H9 (cell line): ENCODE results near the gene TRUB1. TPM values are rescaled to one million over a fixed set of nuclear protein-coding genes. Genes with fewer than 3 reads are reported as not detected.
A peak's percentile ranks its signal among the peaks of the same experiment; 100 is the strongest.

Experiments used
- DNase-seq: peaks from one replicate; pipeline ENCODE4 v3.0.0-alpha.2; 2017
- H2AFZ ChIP-seq: one replicate; pipeline ENCODE4 v1.6.1; 2013; ENCODE audit warnings: mild to moderate bottlenecking, low read length, control low read depth, moderate library complexity
- H2AK5ac ChIP-seq: 2 replicates; pipeline ENCODE4 v1.6.1; 2013; ENCODE audit warnings: low read length, control low read depth, mixed read lengths; ENCODE audit not compliant: insufficient read length
- H2BK120ac ChIP-seq: one replicate; pipeline ENCODE4 v1.6.1; 2013; ENCODE audit warnings: low read depth, mild to moderate bottlenecking, low read length, control low read depth, inconsistent platforms; ENCODE audit not compliant: poor library complexity, severe bottlenecking
- H2BK12ac ChIP-seq: 2 replicates; pipeline ENCODE4 v1.6.1; 2013; ENCODE audit warnings: low read length, control low read depth, mixed read lengths, low read depth; ENCODE audit not compliant: insufficient read length
- H2BK15ac ChIP-seq: 2 replicates; pipeline ENCODE4 v1.6.1; 2013; ENCODE audit warnings: low read depth, low read length, control low read depth
- H2BK20ac ChIP-seq: one replicate; pipeline ENCODE4 v1.6.1; 2013; ENCODE audit warnings: low read depth, mild to moderate bottlenecking, low read length, control low read depth, inconsistent platforms; ENCODE audit not compliant: poor library complexity, severe bottlenecking
- H2BK5ac ChIP-seq: 2 replicates; pipeline ENCODE4 v1.6.1; 2013; ENCODE audit warnings: low read length, control low read depth, mixed read lengths; ENCODE audit not compliant: insufficient read length
- H3K14ac ChIP-seq: 2 replicates; pipeline ENCODE4 v1.6.1; 2013; ENCODE audit warnings: low read length, control low read depth; ENCODE audit not compliant: insufficient read depth
- H3K18ac ChIP-seq: 2 replicates; pipeline ENCODE4 v1.6.1; 2013; ENCODE audit warnings: low read depth, mild to moderate bottlenecking, mixed read lengths, low read length, control low read depth; ENCODE audit not compliant: insufficient read length
- H3K23ac ChIP-seq: 2 replicates; pipeline ENCODE4 v1.6.1; 2013; ENCODE audit warnings: low read length, control low read depth, mixed read lengths, low read depth; ENCODE audit not compliant: insufficient read length
- H3K23me2 ChIP-seq: 2 replicates; pipeline ENCODE4 v1.6.1; 2013; ENCODE audit warnings: low read depth, mild to moderate bottlenecking, mixed read lengths, low read length, control low read depth; ENCODE audit not compliant: insufficient read length, poor library complexity, severe bottlenecking
- H3K27ac ChIP-seq: 2 replicates; pipeline ENCODE4 v1.5.1; 2013; ENCODE audit warnings: low read length, control low read depth, mixed read lengths, low read depth; ENCODE audit not compliant: insufficient read length
- H3K27me3 ChIP-seq: 2 replicates; pipeline ENCODE4 v1.6.1; 2013; ENCODE audit warnings: low read length, control low read depth, inconsistent platforms; ENCODE audit not compliant: insufficient read depth
- H3K4ac ChIP-seq: 2 replicates; pipeline ENCODE4 v1.6.1; 2013; ENCODE audit warnings: low read depth, mild to moderate bottlenecking, control low read depth, inconsistent platforms, low read length, moderate library complexity
- H3K4me1 ChIP-seq: 2 replicates; pipeline ENCODE4 v1.6.1; 2013; ENCODE audit warnings: low read length, control low read depth, inconsistent platforms; ENCODE audit not compliant: insufficient read depth
- H3K4me2 ChIP-seq: 2 replicates; pipeline ENCODE4 v1.6.1; 2013; ENCODE audit warnings: low read length, control low read depth, mixed read lengths; ENCODE audit not compliant: insufficient read length, insufficient read depth
- H3K56ac ChIP-seq: 2 replicates; pipeline ENCODE4 v1.6.1; 2013; ENCODE audit warnings: low read depth, mild to moderate bottlenecking, mixed read lengths, low read length, control low read depth; ENCODE audit not compliant: insufficient read length
- H3K79me1 ChIP-seq: 2 replicates; pipeline ENCODE4 v1.6.1; 2013; ENCODE audit warnings: low read depth, mild to moderate bottlenecking, moderate library complexity, low read length, control low read depth, inconsistent platforms; ENCODE audit not compliant: insufficient read depth, poor library complexity, severe bottlenecking
- H3K79me2 ChIP-seq: 2 replicates; pipeline ENCODE4 v1.6.1; 2013; ENCODE audit warnings: low read length, control low read depth, inconsistent platforms; ENCODE audit not compliant: insufficient read depth
- H3K9ac ChIP-seq: 2 replicates; pipeline ENCODE4 v1.6.1; 2013; ENCODE audit warnings: low read length, control low read depth, mixed read lengths; ENCODE audit not compliant: insufficient read length; ENCODE audit errors: extremely low read depth
- H3K9me3 ChIP-seq: one replicate; pipeline ENCODE4 v1.6.1; 2013; ENCODE audit warnings: low read depth, low read length, inconsistent platforms; ENCODE audit not compliant: control insufficient read depth
- H3T11ph ChIP-seq: one replicate; pipeline ENCODE4 v1.6.1; 2013; ENCODE audit warnings: mild to moderate bottlenecking, low read length, control low read depth, inconsistent platforms
- H4K20me1 ChIP-seq: one replicate; pipeline ENCODE4 v1.6.1; 2013; ENCODE audit not compliant: control insufficient read depth, insufficient read length, insufficient read depth
- H4K5ac ChIP-seq: 2 replicates; pipeline ENCODE4 v1.6.1; 2013; ENCODE audit warnings: low read depth, mild to moderate bottlenecking, mixed read lengths, low read length, control low read depth; ENCODE audit not compliant: insufficient read length
- H4K8ac ChIP-seq: replicated peaks from 2 replicates; pipeline ENCODE4 v1.6.1; 2013; ENCODE audit warnings: low read length, control low read depth, mixed read lengths, low read depth; ENCODE audit not compliant: insufficient read length
- H4K91ac ChIP-seq: 2 replicates; pipeline ENCODE4 v1.6.1; 2013; ENCODE audit warnings: low read depth, mild to moderate bottlenecking, moderate library complexity, mixed read lengths, low read length, control low read depth; ENCODE audit not compliant: insufficient read length
- H3K27ac Mint-ChIP-seq, 3 experiments: 2 replicates in 2 of 3; 3 replicates in 1 of 3; pipeline ENCODE4 v1.8.0; 2020 to 2021; ENCODE audit warnings: mixed read lengths in 3 of 3, mild to moderate bottlenecking in 1 of 3, moderate library complexity in 1 of 3
- H3K27me3 Mint-ChIP-seq: 2 replicates; pipeline ENCODE4 v1.8.0; 2021; ENCODE audit warnings: low read depth, mild to moderate bottlenecking, moderate library complexity, mixed read lengths
- H3K36me3 Mint-ChIP-seq, 3 experiments: 2 replicates in 2 of 3; 3 replicates in 1 of 3; pipeline ENCODE4 v1.8.0; 2020 to 2021; ENCODE audit warnings: low read depth in 3 of 3, mixed read lengths in 3 of 3; ENCODE audit not compliant: insufficient read depth in 1 of 3
- H3K4me1 Mint-ChIP-seq, 2 experiments: 2 replicates each; pipeline ENCODE4 v1.8.0; 2020; ENCODE audit warnings: mixed read lengths in 2 of 2
- H3K4me3 Mint-ChIP-seq, 2 experiments: 2 replicates in 1 of 2; 3 replicates in 1 of 2; pipeline ENCODE4 v1.8.0; 2020 to 2021; ENCODE audit warnings: mild to moderate bottlenecking in 2 of 2, mixed read lengths in 2 of 2, moderate library complexity in 1 of 2
- H3K9me3 Mint-ChIP-seq, 2 experiments: 2 replicates in 1 of 2; 3 replicates in 1 of 2; pipeline ENCODE4 v1.8.0; 2020; ENCODE audit warnings: mild to moderate bottlenecking in 2 of 2, mixed read lengths in 2 of 2, moderate library complexity in 1 of 2
- WGBS: extraction: QIAGEN DNeasy Blood & Tissue Kit; methylation state at CpG from one replicate; pipeline ENCODE4 v1.1.7; 2013; ENCODE audit warnings: missing lambda C conversion rate, low lambda C conversion rate, mixed read lengths; ENCODE audit not compliant: insufficient read length; ENCODE audit errors: extremely low coverage; 5-methylcytosine and 5-hydroxymethylcytosine counted together
- total RNA-seq: library from RNA; stranded (reverse); gene quantifications from 2 replicates; pipeline ENCODE4 v1.2.1, GENCODE V29; 2021
- TF ChIP-seq, protein P1 (sequence below): fragments of 200-600 bp; sonication (generic); conservative IDR thresholded peaks from 3 replicates; pipeline ENCODE4 v1.8.0; 2021; ENCODE audit warnings: antibody characterized with exemption, mild to moderate bottlenecking

The TRUB1 gene
- total RNA-seq, 1 experiment from 2014 or later = 20.6 TPM

DNA sequence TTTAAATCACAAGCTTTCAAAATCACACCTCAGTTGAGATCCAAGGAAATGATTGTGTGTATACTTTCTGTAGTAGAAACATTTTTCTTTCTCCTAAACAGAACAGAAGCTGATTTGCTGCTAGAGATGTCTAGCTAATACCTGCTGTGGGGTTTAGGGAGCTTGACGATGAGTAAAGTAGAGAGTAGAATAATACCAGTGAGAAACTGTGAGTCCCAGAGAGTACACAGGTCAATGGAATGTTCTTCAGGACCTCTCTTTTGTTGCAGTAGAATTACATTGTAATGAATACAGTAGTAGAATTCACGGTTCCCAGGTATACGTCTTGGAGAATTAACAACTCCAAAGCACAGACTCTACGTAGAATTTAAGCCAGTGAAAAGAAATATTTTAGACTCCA lies 18.0 kb downstream of the TRUB1 start:
- Histone ChIP-seq H2BK120ac (no peak overlapping the region), H3K79me2 (no peaks in the 10 kb centered on the region), H3K27me3 (no peaks in the 10 kb centered on the region), H3K9ac (no peak overlapping the region), H4K20me1 (no peaks in the 10 kb centered on the region), H2AK5ac (no peak overlapping the region), H3K79me1 (no peaks in the 10 kb centered on the region), H3K23ac (no peak overlapping the region), H2AFZ (no peak overlapping the region), H2BK12ac (no peak overlapping the region), H3K23me2 (no peaks in the 10 kb centered on the region), H3K4ac (no peak overlapping the region), H4K91ac (no peak overlapping the region), H2BK15ac (no peak overlapping the region), H3T11ph (no peak overlapping the region), H3K56ac (no peak overlapping the region), H4K8ac (no peak overlapping the region), H2BK5ac (no peak overlapping the region), H3K14ac (no peak overlapping the region), H3K4me1 (no peaks in the 10 kb centered on the region), H3K27ac (no peak overlapping the region), H3K18ac (no peak overlapping the region), H3K9me3 (no peaks in the 10 kb centered on the region), H2BK20ac (no peak overlapping the region), H4K5ac (no peak overlapping the region), H3K4me2 (no peak overlapping the region)
- Mint-ChIP-seq H3K9me3 (no peaks in the 10 kb centered on the region), H3K4me1 (peaks cover 9% of the 10 kb centered on the region in 2 experiments), H3K27me3 (no peaks in the 10 kb centered on the region), H3K36me3 (peaks cover 4 to 20% (median 18%) of the 10 kb centered on the region in 3 experiments; a peak in 6 of 7 replicates), H3K27ac (peak overlapping the region in 1 of 3 experiments; percentile 35; a peak in 1 of 7 replicates), H3K4me3 (no peak overlapping the region)
- DNase-seq = no peak
- no CpG with 5 or more reads among the region's 4 CpGs for WGBS
- TF ChIP-seq, protein P1, sequence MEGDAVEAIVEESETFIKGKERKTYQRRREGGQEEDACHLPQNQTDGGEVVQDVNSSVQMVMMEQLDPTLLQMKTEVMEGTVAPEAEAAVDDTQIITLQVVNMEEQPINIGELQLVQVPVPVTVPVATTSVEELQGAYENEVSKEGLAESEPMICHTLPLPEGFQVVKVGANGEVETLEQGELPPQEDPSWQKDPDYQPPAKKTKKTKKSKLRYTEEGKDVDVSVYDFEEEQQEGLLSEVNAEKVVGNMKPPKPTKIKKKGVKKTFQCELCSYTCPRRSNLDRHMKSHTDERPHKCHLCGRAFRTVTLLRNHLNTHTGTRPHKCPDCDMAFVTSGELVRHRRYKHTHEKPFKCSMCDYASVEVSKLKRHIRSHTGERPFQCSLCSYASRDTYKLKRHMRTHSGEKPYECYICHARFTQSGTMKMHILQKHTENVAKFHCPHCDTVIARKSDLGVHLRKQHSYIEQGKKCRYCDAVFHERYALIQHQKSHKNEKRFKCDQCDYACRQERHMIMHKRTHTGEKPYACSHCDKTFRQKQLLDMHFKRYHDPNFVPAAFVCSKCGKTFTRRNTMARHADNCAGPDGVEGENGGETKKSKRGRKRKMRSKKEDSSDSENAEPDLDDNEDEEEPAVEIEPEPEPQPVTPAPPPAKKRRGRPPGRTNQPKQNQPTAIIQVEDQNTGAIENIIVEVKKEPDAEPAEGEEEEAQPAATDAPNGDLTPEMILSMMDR = no peak
